DMS53 treated with DMSO at 0.1 percent for 48 hours (cell line): ENCODE measurements around the gene PCNX2.
"Not testable (repeated sequence)": the region's sequence is repeated elsewhere in the genome, so short reads cannot be mapped to it uniquely, and the experiment has no call there.

ENCODE experiments used
- DNase-seq: peaks from one replicate; lab custom pipeline; 2025; ENCODE audit not compliant: unreplicated experiment; lab: John Stamatoyannopoulos, UW

Gene PCNX2

DNA sequence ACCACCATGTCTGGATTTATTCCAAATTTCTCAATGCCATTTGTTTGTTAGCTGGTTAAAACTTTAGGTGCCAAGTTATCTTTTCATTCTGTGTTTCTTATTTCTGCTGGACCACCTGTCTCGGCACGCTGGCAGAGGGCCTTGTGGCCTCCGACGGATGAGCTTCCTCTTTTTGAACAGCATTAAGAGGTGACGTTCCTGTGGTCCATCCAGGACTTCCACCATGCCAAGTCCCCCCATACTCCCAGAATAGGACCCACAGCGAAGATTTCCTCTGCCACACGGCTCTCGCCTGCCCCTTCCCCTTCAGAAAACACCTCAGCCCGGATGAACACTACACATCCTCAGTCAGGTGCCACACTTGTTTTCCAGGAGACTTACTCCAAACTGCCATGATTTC is 271.3 kb downstream of the PCNX2 start:
- no peak for DNase-seq

DNA sequence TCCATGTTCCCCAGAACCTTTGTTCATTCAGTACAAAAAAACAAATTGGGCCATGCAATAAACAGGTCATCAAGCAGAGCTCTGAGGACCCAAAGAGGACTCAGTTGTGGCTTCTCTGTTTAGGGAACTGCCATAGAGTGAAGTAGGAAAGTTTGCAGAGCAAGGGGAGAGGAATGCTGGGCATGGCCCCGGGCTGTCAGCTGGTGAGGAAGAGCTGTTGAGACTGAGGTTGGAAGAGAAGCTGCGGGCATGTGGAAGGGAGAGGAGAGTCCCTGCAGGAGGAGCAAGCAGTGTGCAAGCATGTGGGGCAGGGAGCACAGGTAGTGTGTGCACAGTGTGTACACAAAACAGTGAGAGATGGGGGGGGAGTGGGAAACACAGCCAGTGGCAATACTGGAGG is 273.3 kb downstream of the PCNX2 start:
- DNase-seq = no peak

DNA sequence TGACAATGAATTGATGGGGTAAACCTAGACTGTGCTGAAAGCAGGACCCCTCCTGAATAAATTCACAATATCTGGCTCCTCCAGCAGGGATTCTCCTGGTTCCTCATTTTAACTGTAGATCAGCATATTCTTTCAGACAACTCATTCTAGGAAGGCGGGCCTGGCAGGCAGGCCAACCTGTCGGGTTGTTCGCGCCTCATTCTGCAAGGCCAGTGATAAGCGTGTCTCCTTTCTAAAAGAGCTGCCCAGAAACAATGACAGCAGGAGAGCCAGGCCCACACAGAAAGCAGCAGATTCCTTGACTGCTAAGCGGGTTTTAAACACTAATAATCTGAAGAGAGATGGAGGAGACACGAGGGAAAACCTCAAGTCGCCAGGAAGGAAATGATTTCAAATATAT is 275.1 kb downstream of the PCNX2 start:
- no peak for DNase-seq

DNA sequence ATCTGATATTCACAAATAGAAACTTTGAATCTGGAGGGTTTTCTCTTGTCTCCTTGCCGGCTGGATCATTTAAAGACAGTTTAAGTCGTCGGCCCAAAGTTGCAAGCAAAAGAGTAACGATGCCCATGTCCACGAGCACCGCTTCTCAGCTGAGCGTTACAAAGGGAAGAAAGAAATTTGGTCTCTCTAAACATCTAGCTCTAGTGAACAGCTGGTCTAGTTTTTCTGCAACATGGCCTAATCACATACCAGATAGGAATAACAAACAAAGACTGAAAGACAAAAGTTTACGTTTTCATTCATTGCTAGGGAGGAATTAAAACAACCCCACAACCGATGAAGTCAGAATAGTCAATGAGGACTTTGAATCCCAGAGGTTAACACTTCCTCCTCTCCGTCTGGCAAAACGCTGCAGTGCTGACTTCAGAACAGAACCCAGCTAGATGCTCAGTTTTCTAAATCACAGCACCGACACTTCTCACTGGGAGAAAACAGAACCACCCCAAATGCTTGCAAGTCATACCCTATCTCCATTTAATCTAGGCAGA is 275.7 kb downstream of the PCNX2 start:
- DNase-seq = no peak

DNA sequence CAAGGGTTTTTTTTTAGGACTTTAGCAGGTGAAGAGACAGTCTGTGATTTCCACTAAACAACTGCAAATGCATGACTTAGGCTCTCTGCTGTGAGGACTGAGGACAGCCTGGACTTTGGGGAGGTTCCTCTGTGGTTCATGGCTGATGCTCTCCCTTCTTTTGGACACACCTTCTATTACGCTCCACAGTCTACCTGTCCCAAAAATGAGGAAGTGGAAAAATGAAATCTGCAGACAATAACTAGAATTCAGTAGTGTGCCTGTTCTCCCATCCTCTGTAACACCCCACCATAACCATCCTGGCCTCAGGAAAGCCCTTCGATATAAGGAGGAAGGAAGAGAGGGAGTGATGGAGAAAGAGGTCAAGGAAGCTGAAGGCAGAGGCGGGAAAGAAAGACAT is 276.4 kb downstream of the PCNX2 start:
- DNase-seq = no peak

DNA sequence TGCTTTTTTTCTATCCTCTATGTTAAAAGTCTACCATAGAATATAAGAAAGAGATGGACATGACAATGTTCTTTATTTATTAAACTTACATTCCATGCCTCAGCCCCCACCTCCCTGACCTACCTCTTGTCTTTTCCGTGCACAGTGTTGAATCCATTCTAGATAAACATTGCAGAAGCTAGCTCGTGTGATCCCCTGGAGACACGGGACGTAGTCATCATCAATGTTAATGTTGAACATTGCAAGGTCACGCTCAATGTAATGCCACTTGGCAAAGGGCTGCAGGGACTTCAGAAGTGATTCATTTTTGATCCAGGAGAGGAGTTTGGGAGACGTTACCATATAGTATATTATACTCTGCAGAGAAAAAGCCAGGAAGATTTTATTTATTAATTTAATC is 278.7 kb downstream of the PCNX2 start:
- no peak for DNase-seq

DNA sequence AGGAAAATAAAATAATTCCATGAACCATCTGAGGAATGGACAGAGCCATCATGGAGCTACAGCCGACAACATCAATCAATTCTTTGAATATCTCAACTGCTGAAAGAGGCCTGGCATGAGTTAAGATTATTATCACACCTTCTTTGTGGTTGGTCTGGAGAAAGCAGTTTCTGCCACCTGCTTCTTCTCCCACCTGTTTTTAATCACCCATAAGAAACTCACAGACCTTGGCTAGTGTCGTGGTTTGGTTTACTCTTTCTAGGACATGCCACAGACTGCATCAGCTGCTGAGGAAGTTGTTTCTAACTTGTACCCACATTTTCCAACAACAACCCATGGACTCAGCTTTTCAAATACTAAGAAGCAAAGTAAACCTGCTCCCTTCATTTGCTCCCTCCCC is 279.6 kb downstream of the PCNX2 start:
- no peak for DNase-seq

DNA sequence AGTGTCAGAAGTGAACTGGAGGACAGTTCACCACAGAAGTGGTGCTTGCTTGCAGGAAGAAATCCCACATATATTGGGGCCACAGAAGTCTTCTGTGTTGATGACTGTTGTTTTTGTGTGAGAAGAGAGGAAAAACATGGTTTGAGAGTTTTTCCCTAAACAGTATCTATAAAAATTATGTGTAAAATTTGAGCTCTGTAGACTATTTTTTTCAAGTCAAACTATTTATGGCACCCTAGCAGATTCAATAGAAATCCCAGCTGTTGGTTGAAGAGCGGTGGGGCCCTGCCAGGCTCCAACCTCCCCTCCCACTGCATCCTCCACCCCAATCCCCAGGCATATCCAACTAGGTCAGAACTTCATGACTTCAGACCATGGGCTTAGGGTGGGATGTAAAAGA is 283.5 kb downstream of the PCNX2 start:
- no peak for DNase-seq

DNA sequence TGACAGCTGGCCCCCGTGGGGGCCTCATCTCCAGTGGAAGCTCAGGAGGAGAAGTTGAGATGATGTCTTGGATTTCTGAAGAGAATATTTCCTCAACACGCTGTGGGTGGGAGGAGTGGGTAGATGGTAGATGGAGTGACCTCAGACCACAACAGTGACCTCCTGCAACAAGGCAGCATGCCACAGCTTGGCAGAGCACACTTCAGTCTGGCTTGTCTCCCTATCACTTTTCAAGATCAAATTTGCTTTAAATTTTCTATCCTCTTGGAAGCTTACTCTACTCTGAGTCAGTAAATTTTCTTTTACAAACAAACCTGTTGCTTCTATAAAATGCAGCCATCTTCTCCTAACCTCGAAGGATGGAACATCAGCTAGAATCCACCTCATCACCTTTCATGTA is 285.4 kb downstream of the PCNX2 start:
- DNase-seq = no peak

DNA sequence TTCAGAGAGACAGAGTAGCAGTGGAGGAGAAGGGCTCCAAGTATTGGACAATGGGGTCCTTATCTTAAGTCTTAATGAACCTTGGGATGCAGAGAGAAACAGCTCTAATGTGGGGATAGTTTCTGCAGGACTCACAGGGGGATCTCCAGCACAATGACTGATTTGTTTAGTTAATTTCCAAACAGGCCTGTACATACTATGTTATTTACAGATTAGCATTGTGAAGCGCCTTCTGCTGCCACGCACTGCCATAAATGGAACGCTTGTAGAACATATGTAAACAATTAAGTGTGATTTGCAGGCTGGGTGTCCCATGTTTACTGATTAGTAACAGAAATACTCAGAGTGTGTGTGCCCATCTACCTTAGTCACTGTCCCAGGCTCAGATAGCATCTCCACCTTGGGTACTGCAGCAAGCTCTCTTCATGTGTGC is 289.0 kb downstream of the PCNX2 start:
- DNase-seq = peak; percentile 6

DNA sequence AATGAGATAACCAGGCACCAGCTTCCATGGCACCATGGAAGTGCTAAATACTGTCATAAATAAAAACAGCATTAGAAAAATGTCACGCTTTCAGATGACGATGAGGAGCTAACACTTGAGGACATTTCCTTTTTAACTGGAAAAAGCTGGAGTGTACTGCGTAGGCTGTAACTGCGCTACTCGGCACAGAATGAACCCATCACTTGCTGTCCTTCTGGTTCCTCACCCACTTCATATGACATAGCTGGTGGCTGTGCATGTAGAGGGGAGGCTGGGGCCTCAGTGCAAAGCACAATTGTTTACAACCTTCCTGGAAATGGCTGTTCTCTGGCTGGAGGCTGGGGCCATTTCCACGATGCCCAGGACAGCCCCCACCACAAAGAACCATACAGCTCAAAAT is 289.4 kb downstream of the PCNX2 start:
- DNase-seq = no peak

DNA sequence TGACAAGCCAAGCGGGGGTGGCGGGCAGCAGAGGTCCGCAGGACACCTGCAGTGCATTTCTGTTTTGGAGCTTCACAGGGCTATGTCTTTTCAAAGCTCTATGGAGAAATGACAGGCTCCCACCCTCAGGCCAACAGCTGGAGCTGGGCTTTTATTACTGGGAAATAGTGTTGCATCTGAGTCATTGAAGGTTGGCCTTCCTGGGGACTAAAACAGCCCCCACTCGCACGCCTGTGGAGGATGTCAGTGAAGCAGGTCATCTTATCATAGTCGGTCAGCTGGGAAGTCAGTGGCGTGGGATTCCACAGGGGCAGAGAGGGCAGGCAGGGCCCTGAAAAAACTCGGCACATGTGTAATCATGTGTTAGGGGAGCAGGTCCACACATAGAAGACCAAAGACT is 289.8 kb downstream of the PCNX2 start:
- DNase-seq = peak; percentile 65

DNA sequence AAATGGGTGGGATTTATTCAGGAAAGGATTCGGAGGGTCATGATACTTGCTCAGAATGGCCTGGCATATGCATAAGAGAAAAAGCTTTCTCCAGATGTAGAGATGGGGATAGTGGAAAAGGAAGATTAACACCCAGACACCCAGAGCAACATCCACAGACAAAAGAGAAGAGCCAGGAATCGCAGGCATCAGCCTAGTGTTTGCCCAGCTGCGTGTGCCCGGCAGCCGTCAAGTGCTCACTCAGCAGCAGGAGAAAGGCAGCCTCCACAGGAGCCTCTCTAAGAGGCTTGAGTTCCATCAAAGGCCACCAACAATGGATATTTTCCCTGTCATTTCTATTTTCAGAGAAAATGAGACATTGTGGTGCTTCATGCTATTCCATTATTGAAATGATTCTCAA is 290.4 kb downstream of the PCNX2 start:
- peak; percentile 81 for DNase-seq

DNA sequence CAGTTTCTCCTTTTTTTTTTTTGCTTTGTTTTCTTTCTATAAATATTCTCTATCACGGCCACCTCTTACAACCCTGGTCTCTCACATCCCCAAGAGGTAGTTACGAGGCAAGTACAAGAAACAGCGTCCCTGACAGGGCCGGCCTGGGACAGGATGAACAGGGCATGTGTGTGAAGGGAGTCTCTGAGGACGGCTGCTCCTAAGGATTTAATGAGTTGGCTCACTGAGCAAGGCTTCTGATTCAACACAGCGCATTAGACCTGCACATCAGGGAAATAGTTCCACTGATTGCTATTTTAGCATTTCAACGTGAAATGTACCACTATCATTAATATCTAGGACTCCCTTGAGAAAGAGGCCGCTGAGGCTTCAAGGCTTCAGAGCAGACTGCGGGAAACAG is 291.1 kb downstream of the PCNX2 start:
- DNase-seq = no peak

DNA sequence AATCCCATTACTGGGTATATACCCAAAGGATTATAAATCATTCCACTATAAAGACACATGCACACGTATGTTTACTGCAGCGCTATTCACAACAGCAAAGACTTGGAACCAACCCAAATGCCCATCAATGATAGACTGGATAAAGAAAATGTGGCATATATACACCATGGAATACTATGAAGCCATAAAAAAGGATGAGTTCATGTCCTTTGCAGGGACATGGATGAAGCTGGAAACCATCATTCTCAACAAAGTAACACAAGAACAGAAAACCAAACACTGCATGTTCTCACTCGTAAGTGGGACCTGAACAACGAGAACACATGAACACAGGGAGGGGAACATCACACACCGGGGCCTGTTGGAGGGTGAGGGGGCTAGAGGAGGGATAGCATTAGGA is 291.9 kb downstream of the PCNX2 start:
- not testable (repeated sequence) for DNase-seq

DNA sequence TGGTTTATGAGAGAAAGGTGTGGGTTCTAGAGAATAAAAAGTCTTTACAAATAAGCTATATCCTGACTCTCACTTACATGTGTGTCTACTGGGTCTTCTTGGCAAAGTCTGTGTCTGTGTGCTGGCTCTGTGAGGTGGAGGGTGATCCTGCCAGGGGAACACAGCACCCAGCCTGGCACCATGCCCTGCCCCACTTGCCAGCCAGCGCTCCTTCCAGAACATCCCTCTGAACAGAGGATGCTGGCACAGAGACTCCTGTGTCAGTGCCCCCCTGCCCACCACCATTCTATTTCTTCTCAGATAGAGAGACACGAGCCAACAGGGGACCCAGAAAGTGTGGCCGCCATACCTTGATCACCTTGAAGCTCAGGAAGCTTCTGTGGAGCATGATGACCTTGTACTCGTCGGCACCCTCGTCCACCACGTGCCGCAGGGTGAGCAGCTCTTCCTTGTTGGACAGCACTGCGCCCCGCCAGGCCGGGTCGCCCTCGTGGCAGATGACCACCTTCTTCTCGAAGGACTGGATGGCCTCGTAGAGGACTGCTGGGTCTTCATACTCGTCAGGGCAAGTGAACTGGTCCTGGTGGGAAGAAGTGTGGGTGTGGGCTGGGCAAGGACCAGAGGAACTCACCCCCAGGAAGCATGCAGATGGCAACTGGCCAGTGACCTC is 295.4 kb downstream of the PCNX2 start:
- no peak for DNase-seq

DNA sequence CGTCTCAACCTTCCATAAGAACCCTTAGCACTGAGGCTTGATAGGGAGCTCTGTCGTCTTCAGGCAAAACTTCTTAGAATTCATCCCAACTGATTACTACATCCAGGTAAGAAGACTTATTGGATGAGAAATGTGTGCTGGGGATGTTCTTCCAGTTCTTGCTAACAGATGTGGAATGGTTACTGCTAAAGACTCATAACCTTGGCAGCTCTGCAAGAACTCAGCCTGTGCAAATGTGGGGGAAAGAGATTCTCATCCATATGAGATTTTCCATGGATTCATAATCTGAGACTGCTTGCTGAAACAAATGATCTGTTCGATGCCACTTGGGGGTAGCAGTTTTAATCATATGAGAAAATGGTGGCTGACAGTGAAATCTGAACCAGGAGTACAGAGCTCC is 296.9 kb downstream of the PCNX2 start:
- no peak for DNase-seq

DNA sequence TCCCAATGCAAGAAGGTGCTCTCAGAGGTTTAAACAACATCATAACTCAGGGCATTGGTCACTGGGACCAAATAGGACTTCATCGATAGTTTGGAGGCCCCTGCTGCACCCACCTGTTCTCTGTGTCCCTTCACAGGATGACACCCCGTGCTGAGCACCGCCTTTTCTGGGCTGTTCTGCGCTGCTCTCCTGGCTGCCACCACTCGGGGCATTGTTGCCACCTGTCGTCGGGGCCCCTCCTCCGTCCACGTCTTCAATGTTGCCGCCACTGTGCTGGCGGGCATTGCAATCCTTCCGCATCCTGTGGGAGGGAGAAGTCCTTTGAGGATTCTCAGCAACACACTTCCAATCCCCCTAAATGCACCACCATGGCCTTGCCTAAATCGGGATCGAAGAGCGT is 297.4 kb downstream of the PCNX2 start:
- DNase-seq = no peak

DNA sequence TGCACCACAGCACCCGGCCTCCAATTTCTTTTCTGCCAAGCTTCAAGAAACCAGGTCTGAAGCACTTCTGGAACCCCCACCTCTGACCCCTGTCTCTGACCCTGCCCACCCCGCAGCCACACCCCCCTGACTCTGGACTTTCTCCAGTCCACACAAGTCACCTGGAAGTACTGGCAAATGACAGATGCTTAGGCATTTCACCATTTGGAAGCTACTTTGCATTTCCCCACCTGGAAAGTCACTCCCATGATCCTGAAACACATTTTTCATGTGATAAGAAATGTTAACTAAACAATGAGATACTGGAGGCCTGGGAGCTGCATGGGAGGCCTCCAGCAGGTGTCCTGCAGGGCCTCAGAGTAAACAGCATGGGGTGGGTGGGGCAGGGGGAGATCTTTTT is 299.4 kb downstream of the PCNX2 start:
- DNase-seq = no peak

DNA sequence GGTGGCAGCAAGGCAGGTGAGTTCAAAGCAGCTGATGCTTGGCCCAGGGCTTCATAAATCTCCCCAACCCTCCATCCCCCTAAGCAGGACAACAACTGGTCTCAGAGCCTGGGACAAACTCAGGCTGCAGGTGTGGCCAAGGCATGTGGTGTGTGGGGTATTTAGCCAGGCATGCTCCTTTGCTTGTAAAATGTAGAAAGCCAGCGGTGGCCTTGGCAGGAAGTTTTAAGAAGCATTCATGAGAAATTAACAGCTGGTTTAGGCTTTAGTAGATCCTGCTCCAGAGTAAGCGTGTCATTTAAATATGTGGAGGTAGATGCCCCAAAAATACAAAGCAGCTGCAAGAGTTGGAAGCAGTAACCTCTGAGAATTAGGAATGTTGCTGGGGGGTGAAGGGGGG is 300.3 kb downstream of the PCNX2 start:
- DNase-seq = no peak

DNA sequence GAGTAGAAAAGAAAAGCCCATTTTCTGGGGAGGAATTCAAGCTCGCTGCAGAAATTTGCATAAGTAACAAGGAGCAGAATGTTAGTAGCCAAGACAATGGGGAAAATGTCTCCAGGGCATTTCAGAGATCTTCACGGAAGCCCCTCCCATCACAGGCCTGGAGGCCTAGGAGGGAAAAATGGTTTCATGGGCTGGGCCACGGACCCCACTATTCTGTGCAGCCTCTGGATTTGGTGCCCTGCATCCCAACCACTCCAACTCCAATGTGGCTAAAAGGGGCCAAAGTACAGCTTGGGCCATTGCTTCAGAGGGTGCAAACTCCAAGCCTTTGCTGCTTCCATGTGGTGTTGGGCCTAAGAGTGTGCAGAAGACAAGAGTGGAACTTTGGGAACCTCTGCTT is 302.0 kb downstream of the PCNX2 start:
- DNase-seq = no peak

DNA sequence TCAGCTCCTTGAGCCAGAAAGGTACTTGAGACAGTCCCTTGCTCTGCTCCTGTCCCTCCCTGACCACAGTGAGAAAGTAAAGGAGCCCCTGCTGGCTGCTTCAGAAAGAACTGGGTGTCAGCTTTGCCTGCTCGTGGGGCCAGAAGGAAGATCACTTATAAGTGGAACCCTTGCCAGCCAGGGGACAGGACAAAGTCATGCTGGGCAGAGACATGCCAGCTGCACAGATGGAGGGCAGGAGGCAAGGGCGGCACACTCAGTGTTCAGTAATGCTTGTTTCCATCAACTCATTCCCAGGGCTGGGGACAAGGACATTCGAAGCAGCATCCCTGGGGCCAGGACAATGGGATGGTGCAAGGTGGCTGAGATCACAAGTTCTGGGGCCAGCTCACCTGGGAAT is 303.3 kb downstream of the PCNX2 start:
- DNase-seq = no peak

DNA sequence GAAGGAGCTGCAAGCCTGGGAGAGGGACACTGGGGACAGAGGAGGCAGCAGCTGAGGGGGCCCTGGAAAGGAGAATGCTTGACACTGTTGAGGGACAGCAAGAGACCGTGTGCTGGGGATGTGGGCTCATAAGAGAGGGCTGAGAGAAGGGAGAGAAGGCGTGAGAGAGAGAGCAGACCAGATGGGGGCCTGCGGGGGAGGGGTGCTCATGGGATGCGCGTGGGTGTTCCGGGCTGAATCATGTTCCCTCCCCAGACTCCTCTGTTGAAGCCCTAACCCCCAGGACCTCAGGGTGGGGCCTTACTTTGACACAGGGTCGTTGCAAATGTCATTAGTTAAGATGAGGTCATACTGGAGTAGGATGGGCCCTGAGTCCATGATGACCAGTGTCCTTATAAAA is 304.3 kb downstream of the PCNX2 start:
- DNase-seq = no peak
